Sigmoid colon (tissue), 4 donors: Measurements from ENCODE around the gene MAP3K2.

Experiments used
- CTCF ChIP-seq, 4 experiments: fragments of 450-650 bp in 3 of 4; fragments of 200-600 bp in 1 of 4; IDR thresholded peaks; one replicate each; pipeline ENCODE4 v1.5.1; 2016 to 2019; ENCODE audit warnings: antibody characterized with exemption in 4 of 4, mild to moderate bottlenecking in 3 of 4, moderate library complexity in 2 of 4
- EP300 ChIP-seq, 4 donors: sonication (generic); formaldehyde crosslinking; IDR thresholded peaks; one replicate each; pipeline ENCODE4 v1.6.1; 2017; ENCODE audit warnings: antibody characterized with exemption in 4 of 4
- POLR2A ChIP-seq, 2 donors: fragments of 450-650 bp; IDR thresholded peaks; one replicate each; pipeline ENCODE4 v1.6.1; 2016; ENCODE audit warnings: antibody characterized with exemption in 2 of 2, mild to moderate bottlenecking in 2 of 2, moderate library complexity in 2 of 2

GRCh38 chr2:127407091-127407490 lies 19.3 kb upstream of the MAP3K2 start:
- TF ChIP-seq CTCF (IDR thresholded peaks at IDR 0.05) (no peak), POLR2A (IDR thresholded peaks at IDR 0.05) (no peak), EP300 (IDR thresholded peaks at IDR 0.05) (no peak)
